Memory B cell (primary cell): ENCODE data around the gene TUT1.
"Not testable (repeated sequence)": the region's sequence is repeated elsewhere in the genome, so short reads cannot be mapped to it uniquely, and the experiment has no call there.

Source experiments
- ATAC-seq: fragments of 150-1000 bp; cut with Tn5 transposase; 2 replicates; pipeline ENCODE4 v1.10.0; 2021; ENCODE audit warnings: low read depth, mild to moderate bottlenecking, moderate library complexity
- DNase-seq, 2 donors: peaks; one replicate each; pipeline ENCODE4 v3.0.0; 2022; ENCODE audit warnings: low spot score in 2 of 2
- H3K27ac Mint-ChIP-seq: one replicate; pipeline ENCODE4 v1.8.0; 2022; ENCODE audit warnings: mild to moderate bottlenecking, moderate library complexity, mixed read lengths
- H3K27me3 Mint-ChIP-seq: one replicate; pipeline ENCODE4 v1.8.0; 2022; ENCODE audit warnings: mixed read lengths
- H3K36me3 Mint-ChIP-seq: one replicate; pipeline ENCODE4 v1.8.0; 2022; ENCODE audit warnings: mild to moderate bottlenecking, mixed read lengths
- H3K4me1 Mint-ChIP-seq: one replicate; pipeline ENCODE4 v1.8.0; 2022; ENCODE audit warnings: mixed read lengths
- H3K4me3 Mint-ChIP-seq: one replicate; pipeline ENCODE4 v1.8.0; 2022; ENCODE audit warnings: mild to moderate bottlenecking, moderate library complexity, mixed read lengths
- H3K9me3 Mint-ChIP-seq: one replicate; pipeline ENCODE4 v1.8.0; 2022; ENCODE audit warnings: mixed read lengths

The TUT1 gene, protein sequence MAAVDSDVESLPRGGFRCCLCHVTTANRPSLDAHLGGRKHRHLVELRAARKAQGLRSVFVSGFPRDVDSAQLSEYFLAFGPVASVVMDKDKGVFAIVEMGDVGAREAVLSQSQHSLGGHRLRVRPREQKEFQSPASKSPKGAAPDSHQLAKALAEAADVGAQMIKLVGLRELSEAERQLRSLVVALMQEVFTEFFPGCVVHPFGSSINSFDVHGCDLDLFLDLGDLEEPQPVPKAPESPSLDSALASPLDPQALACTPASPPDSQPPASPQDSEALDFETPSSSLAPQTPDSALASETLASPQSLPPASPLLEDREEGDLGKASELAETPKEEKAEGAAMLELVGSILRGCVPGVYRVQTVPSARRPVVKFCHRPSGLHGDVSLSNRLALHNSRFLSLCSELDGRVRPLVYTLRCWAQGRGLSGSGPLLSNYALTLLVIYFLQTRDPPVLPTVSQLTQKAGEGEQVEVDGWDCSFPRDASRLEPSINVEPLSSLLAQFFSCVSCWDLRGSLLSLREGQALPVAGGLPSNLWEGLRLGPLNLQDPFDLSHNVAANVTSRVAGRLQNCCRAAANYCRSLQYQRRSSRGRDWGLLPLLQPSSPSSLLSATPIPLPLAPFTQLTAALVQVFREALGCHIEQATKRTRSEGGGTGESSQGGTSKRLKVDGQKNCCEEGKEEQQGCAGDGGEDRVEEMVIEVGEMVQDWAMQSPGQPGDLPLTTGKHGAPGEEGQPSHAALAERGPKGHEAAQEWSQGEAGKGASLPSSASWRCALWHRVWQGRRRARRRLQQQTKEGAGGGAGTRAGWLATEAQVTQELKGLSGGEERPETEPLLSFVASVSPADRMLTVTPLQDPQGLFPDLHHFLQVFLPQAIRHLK

DNA sequence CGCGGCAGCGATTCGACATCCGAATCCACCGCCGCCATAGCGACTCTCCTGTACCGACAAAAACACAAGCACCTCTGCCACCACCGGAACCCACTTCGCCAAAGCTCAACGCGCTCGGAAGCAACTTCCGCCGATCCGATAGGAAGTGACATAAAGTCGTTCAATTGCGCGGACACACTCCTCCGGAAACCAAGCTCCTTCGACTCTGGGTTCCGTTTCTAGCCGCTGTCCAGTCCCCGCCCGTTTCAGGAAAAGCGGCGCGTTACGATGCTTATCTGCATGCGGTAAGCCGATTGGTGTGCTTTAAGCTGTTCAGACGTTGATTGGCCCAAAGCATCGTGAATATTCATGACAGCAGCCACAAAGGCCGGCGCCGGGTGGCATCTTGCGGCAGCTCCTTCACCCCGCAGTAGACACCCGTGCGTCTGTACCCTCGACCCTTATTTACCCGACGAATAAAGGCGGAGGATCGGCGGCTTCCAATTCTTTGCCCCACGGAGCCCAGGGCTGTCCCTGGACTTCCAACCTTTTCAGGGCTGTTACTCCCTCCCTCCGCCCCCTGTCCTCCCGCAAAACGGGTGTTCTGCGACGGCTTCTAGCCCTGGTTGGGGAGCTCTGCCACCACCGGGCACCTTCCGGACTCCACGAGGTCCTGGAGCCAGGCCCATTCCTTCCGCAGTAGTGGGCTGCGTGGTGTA lies at the start of gene TUT1:
TUT1 (minus strand) TSS at position 76 of the 698 bp plus-strand sequence; CDS start at position 38, 38 bp downstream.
- Mint-ChIP-seq H3K9me3 (no peaks in the 10 kb centered on the region), H3K27ac (peak within 1 kb of the TSS; percentile 93), H3K36me3 (peaks cover 20% of the 10 kb centered on the region), H3K27me3 (no peaks in the 10 kb centered on the region), H3K4me1 (peaks cover 19% of the 10 kb centered on the region), H3K4me3 (peak within 1 kb of the TSS; percentile 88)
- ATAC-seq (peak; percentile 86), DNase-seq (peak; percentile 88 to 94)

DNA sequence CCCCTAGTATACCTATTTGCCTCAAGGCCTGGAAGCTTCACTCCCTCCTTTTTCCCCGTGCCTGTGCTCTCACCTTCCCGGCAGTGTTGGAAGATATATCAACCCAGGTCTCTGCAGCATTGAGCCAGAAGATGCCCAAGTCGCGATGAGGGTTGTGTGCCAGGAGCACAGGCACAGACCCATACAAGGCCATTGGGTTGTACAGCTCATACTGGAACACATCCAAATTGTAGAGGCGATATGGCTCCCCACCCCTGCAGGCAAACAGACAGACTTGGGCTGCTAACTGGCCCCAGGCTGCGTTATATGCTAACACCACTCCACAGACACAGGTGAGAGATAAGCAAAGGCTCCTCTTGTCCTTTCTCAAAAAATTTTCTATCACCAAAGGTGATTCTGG lies 41.2 kb upstream of the TUT1 start:
- no peak for ATAC-seq
- Mint-ChIP-seq H3K9me3 (no peaks in the 10 kb centered on the region), H3K27me3 (no peaks in the 10 kb centered on the region), H3K4me3 (no peak overlapping the region), H3K4me1 (peaks cover 5% of the 10 kb centered on the region), H3K27ac (no peak overlapping the region), H3K36me3 (peaks cover 51% of the 10 kb centered on the region)
- no peak for DNase-seq

DNA sequence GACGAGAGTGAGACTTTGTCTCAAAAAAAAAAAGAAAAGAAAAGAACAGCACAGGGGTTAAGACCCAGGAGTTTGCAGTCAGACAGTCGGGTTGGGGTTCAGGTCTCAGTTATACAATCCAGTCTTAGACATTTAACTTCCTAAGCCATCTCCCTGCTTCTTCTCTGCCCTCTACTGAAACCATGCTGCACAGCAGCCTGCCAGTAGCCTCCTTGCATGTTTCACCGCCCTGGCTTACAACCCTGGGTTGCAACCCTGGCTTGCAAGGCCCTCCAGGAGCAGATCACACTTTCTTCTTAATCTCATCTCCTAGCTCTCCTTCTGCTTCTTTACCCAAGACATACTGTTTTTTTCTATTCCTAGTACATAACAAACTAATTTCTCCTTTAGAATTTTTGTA lies 36.4 kb upstream of the TUT1 start:
- ATAC-seq (no peak), DNase-seq (no peak)
- H3K4me1 Mint-ChIP-seq: no peaks in the 10 kb centered on the region
- H3K27me3 Mint-ChIP-seq: no peaks in the 10 kb centered on the region
- H3K9me3 Mint-ChIP-seq: no peaks in the 10 kb centered on the region
- H3K27ac Mint-ChIP-seq: no peak overlapping the region
- H3K4me3 Mint-ChIP-seq: no peak overlapping the region
- peaks cover 48% of the 10 kb centered on the region for H3K36me3 Mint-ChIP-seq

DNA sequence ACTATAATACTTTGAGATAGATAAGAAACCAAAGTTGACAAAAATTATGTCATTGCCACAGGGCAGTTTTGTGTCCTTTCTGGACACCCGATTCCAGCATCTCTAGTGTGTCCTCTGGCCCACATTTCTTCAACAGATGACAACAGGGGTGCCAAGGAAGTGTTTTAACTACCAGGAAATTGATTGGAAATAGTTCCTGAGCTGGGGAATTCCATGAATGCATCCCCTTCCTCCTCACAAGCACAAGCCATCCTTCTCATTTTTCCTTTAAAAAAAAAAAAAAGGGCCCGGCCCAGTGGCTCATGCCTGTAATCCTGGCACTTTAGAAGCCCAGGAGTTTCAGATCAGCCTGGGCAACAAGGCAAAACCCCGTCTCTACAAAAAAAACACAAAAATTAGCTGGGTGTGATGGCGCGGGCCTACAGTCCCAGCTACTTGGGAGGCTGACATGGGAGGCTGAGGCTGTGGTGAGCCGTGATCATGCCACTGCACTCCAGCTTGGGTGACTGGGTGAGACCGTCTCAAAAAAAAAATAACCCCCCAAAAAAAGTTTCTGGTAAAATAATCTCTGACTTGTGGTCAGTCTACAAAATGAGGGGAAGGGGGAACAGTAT lies 31.3 kb upstream of the TUT1 start:
- Mint-ChIP-seq H3K9me3 (no peaks in the 10 kb centered on the region), H3K4me1 (peaks cover 10% of the 10 kb centered on the region), H3K27ac (peak overlapping the region; percentile 93), H3K27me3 (no peaks in the 10 kb centered on the region), H3K4me3 (peak overlapping the region; percentile 84), H3K36me3 (peaks cover 17% of the 10 kb centered on the region)
- ATAC-seq (no peak), DNase-seq (no peak)

DNA sequence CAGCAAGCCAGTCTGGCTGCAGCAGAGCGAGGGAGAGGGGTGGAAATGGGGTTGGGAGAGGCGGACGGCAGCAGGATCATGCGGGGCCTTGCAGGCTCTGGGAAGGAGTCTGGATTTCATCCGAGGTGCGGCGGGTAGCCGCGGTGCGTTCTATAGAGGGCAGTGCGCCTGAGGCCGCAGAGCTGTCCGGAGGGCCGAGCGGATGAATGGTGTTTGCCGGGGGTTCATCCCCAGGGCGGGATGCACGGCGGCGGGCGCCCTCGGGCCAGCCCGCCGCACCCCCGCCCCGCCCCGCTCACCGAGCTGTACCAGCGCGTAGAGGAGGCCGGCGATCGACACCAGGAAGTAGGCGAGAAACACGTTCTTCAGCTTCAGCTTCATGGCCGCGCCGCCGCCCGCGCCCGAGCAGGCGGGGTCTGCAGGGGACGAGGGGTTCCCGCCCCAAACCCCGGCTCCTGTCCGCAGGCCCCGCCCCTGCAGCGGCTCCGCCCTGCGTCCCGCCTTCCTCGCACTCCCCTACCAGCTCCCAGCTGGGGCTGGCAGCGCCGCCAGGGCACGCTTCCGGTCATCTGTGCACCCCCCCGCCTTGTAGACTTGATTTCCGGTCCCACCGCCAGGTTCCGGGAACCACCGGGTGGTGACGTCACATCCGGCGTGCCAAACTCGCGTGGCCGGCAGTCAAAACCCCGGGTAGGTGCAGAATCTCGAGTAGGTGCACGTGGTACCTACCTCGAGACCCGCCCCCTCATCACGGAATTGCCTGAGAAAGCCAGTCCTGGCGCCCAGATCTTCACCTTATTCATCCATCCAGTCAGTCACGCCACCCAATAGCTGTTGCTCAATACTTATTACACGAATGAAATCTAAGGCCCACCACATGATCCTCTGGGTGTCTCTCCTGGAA lies 30.5 kb upstream of the TUT1 start, which contains the start of gene B3GAT3:
B3GAT3 (minus strand) TSS at position 420 of the 904 bp plus-strand sequence; CDS start at position 381, 39 bp downstream.
- peak; percentile 93 to 97 for DNase-seq
- H3K36me3 Mint-ChIP-seq: peaks cover 13% of the 10 kb centered on the region
- H3K4me3 Mint-ChIP-seq: peak within 1 kb of the TSS; percentile 86
- H3K4me1 Mint-ChIP-seq: peaks cover 10% of the 10 kb centered on the region
- no peaks in the 10 kb centered on the region for H3K27me3 Mint-ChIP-seq
- no peaks in the 10 kb centered on the region for H3K9me3 Mint-ChIP-seq
- ATAC-seq: peak; percentile 85
- H3K27ac Mint-ChIP-seq: peak within 1 kb of the TSS; percentile 93

DNA sequence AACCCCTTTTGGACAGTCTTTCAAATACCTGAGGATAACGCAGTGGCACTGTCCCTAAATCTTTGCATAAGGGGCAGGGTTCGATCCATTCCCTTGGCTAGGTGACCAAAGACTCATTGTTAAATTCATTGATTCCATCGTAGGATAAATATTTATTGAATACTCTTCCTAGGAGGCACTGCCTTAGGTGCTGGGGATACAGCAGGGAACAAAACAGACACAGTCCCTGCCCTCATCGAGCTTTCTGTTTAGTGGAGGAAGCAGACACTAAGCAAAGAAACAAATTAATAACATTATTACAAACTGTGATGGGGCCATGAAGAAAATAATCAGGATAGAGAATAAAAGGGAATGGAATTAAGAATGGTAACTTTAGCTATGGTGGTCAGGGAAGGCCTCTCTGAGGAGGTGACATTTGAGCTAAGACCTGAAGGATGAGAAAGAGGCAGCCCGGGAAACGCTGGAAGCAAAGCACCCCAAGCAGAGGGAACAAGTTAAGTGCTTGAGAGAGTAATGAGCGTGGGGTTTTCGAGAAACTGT lies 29.8 kb upstream of the TUT1 start:
- ATAC-seq: no peak
- no peak for DNase-seq
- Mint-ChIP-seq H3K27ac (peak overlapping the region; percentile 93), H3K4me3 (peak overlapping the region; percentile 86), H3K36me3 (peaks cover 10% of the 10 kb centered on the region), H3K9me3 (no peaks in the 10 kb centered on the region), H3K27me3 (no peaks in the 10 kb centered on the region), H3K4me1 (peaks cover 10% of the 10 kb centered on the region)

DNA sequence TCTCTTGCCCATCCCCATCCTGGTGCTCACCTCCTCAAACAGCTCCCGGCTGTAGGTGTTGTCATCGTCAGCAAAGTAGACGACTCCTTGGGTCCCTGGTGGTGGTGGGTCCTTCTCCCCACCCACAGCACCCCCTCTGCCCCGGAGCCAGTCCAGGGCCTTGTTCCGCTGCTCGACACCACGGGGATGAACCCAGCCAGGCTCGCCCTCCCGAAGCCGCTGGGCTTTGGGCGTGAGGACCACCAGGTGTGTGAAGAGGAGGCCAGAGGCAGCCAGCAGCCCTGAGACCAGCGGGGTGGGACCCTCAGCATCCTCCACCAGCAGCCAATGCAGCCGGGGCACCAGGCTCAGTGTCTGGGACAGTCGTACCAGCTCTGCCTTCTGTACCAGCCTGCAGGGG lies 25.6 kb upstream of the TUT1 start:
- not testable (repeated sequence) for H3K36me3 Mint-ChIP-seq, H3K9me3 Mint-ChIP-seq, H3K27ac Mint-ChIP-seq, H3K4me3 Mint-ChIP-seq, DNase-seq, ATAC-seq, H3K27me3 Mint-ChIP-seq, H3K4me1 Mint-ChIP-seq

DNA sequence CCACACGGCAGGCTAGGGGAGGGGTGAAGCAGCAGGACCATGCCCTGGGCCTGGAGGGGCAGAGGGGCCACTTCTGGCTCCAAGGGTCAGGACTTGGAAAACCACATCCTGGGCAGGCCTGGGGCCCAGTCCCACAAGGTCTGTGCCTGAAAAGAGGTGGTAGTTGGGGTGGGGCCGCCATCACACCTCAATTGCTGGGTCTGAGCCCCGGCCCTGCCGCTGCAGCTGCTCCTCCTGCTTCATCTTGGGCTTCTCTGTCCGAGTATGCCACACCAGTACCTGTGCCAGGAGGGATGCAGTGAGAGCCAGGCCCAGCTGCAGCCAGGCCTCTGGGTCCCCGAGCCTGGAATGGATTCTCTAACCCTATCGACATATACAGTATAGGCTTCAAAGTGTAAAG lies 24.2 kb upstream of the TUT1 start:
- H3K27ac Mint-ChIP-seq: no peak overlapping the region
- H3K27me3 Mint-ChIP-seq: no peaks in the 10 kb centered on the region
- no peak overlapping the region for H3K4me3 Mint-ChIP-seq
- DNase-seq: no peak
- H3K9me3 Mint-ChIP-seq: no peaks in the 10 kb centered on the region
- ATAC-seq: no peak
- peaks cover 3% of the 10 kb centered on the region for H3K36me3 Mint-ChIP-seq
- peaks cover 9% of the 10 kb centered on the region for H3K4me1 Mint-ChIP-seq

DNA sequence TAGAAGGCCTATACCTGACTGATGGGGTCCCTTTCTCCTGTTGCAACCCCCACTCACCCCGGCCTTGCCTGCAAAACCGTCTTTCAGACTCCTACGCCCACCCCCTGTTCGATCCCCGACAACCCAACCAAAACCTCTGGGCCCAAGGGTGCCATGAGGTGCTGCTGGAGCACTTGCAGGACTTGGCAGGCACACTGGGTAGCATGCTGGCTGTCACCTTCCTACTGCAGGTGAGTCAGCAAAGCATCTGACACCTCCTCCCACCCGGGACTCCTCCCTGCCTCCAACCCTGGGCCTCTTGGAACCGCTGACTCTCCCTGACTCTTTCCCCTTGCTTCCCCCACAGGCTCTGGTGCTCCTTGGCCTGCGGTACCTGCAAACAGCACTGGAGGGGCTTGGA lies 23.0 kb upstream of the TUT1 start:
- no peak for ATAC-seq
- peaks cover 11% of the 10 kb centered on the region for H3K4me1 Mint-ChIP-seq

DNA sequence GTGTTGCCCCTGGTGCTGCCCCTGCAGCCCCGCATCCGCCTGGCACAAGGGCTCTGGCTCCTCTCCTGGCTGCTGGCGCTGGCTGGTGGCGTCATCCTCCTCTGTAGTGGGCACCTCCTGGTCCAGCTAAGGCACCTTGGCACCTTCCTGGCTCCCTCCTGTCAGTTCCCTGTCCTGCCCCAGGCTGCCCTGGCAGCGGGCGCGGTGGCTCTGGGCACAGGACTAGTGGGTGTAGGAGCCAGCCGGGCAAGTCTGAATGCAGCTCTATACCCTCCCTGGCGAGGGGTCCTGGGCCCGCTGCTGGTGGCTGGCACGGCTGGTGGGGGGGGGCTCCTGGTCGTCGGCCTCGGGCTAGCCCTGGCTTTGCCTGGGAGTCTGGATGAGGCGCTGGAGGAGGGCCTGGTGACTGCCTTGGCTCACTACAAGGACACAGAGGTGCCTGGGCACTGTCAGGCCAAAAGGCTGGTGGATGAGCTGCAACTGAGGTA lies 22.0 kb upstream of the TUT1 start:
- no peaks in the 10 kb centered on the region for H3K27me3 Mint-ChIP-seq
- H3K27ac Mint-ChIP-seq: peak overlapping the region; percentile 35
- ATAC-seq (no peak), DNase-seq (no peak)
- no peaks in the 10 kb centered on the region for H3K9me3 Mint-ChIP-seq
- H3K4me1 Mint-ChIP-seq: peaks cover 15% of the 10 kb centered on the region
- H3K4me3 Mint-ChIP-seq: peak overlapping the region; percentile 74
- H3K36me3 Mint-ChIP-seq: peaks cover 3% of the 10 kb centered on the region

More for the DNA sequence above, 23.0 kb upstream of the TUT1 start:
- no peak for DNase-seq
- peak overlapping the region; percentile 35 for H3K27ac Mint-ChIP-seq
- peaks cover 3% of the 10 kb centered on the region for H3K36me3 Mint-ChIP-seq
- H3K9me3 Mint-ChIP-seq: no peaks in the 10 kb centered on the region
- no peaks in the 10 kb centered on the region for H3K27me3 Mint-ChIP-seq
- no peak overlapping the region for H3K4me3 Mint-ChIP-seq

DNA sequence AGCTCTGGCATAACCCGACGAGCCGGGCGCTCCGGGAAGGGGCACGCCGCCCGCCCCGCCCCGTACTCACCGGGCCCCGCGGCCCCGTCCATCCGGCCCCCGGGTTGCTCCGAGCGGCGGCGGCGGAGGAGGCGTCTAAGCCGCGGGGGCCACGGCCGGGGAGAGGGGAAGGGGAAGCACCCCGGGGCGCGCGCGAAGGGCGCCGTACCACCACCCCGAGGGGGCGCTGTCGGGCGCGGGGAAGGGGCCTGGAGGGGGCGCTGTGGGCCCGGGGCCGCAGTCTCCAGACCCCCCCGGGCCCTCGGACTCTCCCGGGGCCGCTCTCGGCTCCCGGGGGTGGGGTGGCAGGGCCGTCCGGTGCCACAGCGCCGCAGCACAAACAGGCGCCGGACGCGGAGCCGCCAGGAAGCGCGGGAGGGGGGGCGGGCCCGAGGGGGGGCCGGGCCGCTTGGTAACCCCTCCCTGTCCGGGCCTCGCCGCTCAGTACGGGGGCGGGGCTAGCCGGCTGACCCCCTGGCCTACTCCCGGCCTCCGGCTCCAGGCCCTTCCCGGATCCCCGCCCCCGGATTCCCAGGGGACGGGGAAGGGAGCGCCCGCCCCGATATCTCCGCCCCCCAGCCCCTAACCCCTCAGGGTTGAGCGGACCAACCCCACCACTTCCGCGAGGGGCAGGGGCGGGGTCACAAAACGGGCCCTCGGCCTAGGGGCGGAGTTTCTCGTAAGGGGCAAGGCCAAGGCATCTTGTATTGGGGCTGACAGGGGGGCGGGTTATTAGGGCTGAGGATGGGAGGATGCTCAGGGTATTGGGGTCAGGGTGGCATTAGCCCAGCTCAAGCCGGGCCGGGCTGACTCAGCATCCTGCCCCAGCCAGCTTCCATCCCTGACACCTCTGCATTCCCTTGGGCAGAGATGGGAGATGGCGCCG lies 21.3 kb upstream of the TUT1 start, which contains the start of the genes EML3 and ROM1:
EML3 (minus strand) TSS at position 410 of the 925 bp plus-strand sequence; CDS start at position 92, 318 bp downstream.
ROM1 (plus strand) TSS at position 892 of the 925 bp plus-strand sequence; CDS start at position 917, 25 bp downstream.
- Mint-ChIP-seq H3K36me3 (peaks cover 8% of the 10 kb centered on the region), H3K27ac (peak within 1 kb of the TSS; percentile 95), H3K4me1 (peaks cover 21% of the 10 kb centered on the region), H3K9me3 (no peaks in the 10 kb centered on the region), H3K27me3 (no peaks in the 10 kb centered on the region), H3K4me3 (peak within 1 kb of the TSS; percentile 97)
- ATAC-seq: peak; percentile 73
- peak; percentile 94 to 98 for DNase-seq
